Measurements from ENCODE around the gene NRXN3.

The NRXN3 gene

DNA sequence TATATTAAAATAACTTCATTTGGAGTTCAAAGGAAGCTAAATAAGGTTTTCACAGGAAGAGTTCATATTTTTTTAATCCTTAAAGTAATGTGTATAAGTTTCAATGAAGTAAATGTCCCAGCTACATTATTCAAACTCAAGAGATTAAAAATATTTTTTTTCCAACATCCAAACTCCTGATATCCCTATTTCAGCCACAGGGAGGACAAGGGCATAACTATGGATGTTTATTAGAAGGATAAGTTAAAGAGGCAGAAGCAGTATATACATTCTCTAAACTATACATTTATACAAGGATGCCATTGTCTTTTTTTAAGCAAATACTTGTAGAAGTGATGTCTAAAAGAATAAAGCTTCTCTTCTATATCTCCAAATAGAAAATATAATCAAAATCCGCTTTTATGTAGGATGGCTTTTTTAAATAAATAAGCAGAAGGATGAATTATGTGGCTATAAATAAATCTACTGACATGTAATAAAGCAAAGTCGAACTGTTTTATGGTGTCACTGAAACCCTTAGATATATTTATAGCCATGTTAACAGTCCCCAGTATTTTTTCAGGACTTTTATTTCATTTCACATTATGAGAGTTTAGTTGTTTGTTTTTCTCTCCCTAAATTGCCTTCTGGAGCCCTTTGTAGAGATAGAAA lies 1104.6 kb downstream of the NRXN3 start:
- no peak for DNase-seq

DNA sequence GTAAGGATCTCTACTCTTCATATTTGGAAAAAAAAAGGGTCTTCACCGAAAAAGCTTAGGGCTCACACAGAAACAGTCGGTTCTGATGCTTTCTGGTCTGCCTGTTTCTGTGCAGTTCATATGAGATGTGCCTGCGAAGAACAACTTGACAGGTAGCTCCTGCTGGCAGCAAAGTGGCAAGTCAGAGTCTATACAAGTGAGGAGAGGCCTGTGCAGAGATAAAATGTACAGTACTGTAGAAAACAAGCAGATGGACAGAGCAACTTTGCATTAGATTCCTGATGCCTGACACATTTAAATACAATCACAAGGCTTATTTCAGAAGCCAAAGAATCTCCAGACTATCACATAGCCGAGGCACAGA lies 1105.1 kb downstream of the NRXN3 start:
- no peak for DNase-seq

DNA sequence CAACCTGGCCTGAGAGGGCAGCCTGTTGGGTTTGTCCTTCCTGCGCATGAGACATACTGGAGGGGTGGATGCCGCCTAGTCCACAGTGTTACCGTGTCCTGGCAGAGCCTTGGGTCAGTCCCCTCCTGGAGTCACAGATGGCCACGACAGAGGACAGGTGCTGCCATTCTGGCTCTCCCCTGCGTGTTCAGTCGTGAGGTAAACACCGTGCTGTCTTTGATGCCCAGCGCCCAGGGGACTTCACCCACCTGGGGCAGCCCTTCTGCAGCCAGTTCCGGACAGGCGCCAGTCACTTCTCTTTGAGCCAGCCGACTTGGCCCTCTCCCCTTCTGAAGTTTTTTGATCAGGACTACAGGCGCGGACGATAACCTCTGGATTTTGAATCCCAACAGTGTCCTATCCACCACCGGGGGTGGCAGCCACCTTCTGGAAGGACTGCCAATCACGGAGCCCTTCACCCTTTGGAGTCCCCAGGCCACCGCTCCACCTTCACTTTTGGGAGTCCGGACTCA lies 1108.2 kb downstream of the NRXN3 start:
- no peak for DNase-seq

DNA sequence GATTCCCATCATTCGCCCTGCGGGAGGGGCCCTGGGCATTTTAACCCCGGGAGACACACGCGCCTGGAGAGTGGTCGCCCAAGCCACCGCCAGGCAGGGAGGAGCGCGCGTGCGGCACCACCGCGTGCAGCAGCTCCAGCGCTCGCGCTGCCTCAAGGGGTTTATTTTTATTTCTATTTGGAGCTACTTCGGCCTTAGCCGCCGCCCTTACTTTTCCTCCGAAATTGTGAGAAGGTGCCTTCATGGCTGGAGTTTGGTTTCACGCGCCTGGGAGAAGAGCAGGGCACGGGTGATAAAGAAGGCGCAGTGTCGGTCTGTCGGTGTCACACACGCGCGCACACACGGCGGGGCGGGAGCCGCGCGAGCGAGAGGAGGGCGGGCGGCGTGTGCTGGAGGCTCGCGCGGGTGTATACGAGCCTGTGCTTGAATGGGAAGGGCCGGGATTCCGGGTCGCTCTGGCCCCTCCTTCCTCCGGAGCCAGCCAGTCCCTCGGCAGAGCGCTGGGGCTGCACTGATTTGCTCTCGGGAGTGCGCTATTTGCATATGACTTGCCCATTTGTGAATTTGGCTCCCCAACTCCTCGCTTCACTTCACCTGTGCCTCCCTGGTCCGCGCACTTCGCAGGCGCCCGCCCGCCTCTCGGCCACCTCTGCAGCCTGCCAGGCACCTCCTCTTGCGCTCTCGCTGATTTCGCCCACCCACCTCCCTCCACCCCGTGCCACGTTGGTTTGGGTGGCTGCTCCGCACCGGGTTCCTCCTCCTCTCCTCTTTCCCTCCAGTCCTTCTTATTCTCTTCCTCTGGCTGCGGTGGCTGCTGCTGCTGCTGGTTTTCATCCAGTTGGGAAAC lies 1108.8 kb downstream of the NRXN3 start:
- peak in 1 of 5 donors; percentile 4 for DNase-seq

DNA sequence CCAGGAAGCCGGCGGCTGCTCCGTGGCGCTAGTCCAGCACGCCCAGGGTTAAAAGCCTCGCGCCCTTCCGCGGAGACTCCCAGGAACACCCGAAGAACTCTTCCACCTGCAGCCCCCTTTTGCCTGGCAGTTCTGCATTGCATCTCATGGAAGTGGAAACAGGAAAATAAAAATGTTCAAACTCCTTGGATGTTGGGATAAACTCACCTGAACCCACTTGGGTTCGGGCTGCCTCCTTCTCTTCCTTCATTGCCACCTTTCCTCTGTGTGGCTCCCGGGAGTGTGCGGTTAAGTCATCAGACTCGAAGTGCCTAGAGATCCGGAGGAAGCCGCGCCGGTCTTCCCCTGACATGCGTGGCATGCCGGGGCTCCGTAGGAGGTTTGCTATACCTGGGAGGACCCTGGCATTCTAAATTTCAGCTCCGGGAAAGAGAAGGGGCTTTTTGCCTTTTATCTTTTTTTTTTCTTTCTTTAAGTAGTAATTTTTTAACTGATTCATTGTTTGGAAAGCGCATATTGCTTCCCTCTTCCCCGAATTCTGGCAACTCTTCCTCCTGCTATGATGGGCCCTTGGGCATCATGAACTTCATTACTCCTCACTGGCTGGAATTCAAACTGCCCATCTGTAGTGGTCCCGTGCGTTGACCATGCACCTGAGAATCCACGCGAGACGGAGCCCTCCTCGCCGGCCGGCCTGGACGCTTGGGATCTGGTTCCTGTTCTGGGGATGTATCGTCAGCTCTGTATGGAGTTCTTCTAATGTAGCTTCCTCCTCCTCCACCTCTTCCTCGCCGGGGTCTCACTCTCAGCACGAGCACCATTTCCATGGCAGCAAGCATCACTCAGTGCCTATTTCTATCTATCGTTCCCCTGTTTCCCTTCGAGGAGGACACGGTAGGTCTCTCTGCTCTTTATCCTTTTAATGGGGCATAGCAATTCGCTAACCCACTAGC lies 1109.7 kb downstream of the NRXN3 start:
- no peak for DNase-seq

DNA sequence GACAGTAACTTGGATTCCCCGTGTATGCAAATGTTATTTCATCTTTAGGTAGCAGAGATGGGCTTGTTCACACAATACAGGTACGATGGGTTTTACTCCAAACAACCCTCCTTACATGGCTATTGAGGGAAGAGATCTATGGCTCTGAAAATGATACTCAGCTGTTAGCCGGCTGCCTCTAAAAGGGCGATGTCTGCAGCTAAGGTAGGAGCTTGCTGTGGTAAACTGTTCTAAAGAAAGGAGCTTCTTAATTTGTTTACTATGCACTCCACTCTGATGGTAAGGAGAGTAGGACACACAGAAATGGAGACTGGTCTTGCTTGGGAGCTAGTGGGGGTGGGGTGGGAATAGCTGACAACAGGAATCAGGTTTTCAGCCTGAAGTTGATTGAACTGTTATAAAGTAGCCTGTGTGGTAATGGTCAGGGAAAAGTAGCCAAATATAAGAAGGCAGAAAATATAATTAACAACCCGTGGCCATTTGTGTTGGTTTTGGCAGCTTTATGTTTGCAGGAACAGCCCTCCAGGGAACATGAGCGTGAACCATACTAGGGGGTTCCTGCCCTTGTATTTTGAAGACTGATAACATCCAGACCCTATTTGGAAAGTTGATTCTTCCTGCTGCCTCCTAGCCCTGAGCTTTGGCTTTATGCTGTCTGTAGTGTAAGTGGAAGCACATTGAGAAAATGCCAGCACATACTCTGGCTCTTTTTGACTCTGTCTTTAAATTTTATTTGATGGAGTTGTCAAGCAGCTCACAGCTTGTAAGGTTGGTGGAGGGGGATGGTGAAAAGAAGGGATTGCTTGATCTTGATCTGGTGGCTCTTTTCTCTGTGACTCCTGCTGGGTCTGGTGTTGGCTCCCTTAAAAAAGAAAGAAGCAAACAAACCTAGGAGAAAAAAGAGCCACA lies 1111.3 kb downstream of the NRXN3 start:
- no peak for DNase-seq

DNA sequence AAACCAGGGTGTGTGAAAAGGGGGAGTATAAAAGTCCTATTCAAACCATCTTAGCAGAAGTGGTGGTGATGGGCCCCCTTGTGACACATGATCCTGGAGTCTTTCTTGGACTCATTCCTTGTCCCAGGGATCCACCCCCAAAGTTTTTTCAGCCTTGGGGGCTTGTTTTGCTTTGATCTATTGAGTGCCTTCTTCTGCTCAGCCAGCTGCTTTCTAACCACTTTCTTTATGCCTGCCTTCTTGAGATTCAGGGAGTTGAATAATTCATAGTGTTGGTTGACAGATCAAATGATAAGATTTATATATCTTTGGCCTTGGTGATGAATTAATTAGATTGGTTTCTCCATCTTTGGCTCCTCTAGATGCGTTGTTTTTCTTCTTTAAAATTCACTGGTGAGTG lies 1114.4 kb downstream of the NRXN3 start:
- DNase-seq = no peak

DNA sequence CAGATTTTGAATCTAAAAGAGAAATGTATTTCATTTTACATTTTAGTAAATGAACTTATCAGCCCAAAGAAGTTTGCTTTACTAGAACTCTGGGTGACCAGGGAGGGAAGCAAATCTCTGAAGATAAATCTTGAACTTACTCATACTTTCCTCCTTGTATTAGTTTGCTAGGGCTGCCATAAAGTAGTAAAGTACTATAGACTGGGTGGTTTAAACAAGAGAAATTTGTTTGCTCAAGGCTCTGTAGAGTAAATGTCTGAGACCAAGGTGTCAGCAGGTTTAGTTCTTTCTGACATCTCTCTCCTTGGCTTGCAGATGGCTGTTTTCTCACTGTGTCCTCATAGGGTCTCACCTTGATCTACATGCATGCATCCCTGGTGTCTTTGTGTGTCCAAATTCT lies 1115.1 kb downstream of the NRXN3 start:
- DNase-seq = no peak

DNA sequence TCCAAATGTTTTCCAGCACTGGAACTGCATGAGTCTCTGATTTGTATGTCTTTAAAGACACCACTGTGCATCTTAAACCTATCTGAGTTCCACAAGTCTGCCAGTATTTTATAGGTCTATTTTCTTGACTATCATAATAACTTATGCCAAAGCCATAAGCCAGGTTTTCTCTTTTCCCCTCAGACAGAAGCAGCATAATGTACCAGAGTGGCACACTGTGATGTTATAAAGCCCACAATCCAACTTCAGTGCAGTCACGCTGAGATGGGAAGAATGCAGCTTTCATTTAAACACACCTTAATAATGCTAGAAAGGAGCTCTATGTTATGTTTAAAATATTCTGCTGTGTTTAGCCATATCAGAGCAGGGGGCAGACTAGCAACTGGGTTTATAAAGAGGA lies 1117.8 kb downstream of the NRXN3 start:
- no peak for DNase-seq

DNA sequence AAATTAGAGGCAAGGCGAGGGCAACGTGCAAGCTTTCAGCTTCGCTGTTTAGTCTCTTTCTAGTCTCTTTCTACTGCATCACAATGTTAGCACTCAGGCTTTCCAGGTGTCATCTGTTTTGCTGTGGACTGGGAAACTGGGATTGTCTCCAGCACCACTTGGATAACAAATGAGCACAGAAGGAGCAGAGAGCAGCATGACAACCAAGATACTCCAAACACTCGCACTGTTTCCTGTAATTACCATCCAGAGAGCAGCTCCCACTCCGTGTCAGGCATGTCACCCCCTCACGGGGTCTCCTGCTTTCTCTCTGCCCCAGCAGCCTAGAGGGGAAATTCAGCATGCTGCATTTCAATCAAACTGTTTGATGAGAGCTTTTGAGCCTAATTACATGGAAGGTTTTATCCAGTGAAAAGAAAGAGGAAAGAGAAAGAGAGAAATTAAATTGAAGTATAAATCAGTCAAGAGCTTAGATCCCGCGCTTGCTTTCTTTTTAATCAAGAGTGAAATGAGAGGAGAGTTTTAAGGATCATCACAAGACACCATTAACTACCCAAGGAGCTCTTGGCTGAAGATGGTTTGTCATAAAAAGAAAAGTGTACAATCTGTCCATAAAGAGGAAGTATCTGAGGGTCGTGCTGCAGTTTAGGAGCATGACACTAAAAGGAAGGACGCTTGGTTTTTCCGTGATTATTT lies 1123.5 kb downstream of the NRXN3 start:
- DNase-seq = no peak

DNA sequence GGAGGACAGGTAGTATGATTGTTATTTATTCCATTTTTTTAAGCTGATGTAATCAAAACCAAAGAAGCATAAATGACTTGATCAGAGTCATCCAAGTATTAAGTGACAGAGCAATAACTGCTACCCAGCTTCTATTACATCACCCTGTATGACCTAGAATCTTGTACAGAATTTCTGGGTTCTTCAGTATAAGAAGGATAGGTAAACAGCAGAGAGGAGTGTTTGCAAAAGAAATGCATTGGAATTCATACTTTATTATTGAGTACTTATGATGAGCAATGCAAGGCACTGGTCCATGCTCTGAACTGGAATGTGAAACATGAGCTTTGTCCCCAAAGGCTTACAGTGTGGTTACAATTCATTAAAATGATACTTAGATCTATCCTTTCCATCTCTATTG lies 1124.3 kb downstream of the NRXN3 start:
- DNase-seq = no peak

DNA sequence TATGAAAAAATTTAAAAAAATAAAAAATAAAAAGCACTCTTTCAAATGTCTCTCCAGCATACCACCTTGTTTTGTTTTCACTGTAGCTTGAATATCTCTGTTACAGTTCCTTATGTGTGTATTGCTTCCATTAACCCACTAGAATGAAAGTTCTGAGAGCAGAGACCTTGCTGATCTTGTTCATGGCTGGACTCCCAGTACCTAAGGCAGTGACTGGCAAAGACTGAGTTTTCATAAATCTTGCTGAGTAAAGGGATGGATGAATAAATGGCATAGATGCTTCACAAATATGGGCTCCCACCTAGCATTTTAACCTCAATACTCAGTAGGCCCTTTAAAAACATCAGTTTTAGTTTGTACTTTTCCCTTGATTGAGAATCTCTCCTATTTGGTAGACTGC lies 1125.2 kb downstream of the NRXN3 start:
- no peak for DNase-seq

DNA sequence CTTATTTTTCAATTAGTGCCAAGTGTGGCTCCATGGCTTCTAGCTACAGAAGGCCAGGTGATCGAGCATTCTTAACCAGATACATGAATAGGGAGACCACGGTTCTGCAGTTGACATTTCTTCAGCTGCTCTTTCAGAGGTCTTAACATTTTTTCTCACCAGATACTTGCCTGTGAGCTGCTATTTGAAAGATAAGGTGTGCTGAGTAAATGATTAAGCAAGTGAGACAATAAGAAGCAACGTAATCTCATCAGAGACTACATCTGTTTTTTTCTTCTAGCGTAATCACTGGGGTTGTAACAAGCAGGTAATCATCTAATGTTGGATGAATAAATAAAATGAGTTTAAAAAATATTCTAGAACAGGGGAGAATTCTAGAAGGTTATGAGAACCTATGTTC lies 1128.2 kb downstream of the NRXN3 start:
- no peak for DNase-seq

DNA sequence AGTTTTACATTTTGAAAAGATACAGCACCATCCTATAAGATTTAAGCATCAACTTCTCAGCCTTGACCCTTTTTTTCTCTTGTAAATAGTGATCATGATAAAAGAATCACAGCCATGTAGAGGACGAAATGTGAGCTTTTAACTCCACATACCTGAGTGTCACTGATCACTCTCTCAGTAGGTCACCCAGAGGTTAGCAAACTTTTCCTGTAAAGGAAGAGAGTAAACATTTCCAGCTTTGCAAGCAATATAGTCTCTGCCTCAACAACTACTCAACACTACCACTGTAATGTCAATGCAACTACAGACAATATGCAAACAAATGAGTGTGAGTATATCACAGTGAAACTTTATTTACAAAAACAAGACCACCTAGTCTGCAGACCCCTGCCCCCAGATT lies 1129.0 kb downstream of the NRXN3 start:
- DNase-seq = no peak

DNA sequence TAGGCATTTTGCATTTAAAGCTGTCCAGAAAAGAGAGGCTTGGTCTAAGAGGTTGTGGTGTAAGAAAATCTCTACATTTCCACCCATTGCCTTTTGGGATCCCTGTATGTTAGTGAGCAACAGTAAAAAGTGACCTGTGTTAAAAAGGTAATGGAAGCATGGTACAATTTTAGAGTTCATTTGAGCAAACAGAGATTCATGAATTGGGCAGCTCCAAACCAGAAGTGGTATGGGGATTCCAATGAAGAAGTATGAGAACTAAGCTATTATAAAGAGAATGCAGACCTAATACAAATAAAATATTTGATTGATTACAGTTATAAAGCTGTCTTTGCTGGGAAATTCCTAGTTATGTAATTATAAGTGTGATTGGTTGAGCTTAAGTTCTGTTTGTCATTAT lies 1134.1 kb downstream of the NRXN3 start:
- DNase-seq = no peak

DNA sequence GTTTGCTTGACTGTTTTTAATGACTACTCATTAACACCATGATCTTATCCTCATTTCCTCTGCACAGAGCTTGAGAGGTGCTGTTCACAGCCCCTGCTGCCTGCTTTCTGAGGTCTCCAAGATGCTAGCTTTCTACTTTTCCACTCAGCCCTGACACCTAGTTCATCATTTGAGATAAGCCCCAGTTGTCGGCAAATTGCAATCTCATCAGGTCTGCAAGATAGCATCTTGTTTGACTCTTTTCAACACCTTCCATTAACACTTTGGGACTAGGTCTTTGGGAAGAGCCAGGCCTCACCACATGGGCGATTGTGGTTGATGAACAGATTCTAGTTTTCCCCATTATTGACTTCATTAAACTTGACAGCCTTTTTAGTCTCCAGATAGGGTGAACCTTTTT lies 1136.4 kb downstream of the NRXN3 start:
- DNase-seq = no peak

DNA sequence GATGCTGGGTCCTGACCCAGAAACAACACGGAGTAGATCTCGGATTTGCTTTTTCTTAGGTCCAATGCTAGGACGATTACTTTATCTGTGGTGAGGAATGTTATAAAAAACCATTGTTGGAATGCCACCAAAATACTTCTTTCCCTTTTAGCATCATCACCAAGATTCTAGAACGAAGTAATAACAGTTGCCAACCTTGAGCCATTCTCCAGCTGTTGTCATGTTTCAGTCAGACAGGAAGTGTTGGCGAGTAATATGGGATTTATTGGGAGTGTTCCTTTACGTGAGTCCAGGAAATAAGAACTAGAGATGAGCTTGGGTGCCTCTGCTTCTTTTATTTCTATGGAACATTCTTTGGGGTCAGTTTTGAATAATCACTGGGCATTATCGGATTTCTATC lies 1148.2 kb downstream of the NRXN3 start:
- DNase-seq = no peak

DNA sequence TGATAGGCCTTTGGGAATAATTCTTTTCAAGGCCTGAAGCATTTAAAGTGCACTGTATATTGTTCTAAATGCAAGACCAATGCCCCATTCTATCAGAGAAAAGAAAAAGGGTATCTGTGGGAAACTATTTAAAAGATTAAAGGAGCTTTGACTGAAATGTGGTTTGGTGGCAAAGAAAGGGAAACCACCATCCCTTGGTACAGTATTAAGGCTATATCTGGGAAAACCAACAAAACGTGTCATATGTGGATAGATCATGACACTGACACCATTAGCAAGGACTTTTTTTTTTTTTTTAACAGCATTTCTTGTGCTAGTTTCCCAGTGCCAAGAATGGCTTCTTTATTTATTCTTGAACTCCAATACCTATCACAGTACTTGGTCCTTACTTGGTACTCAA lies 1150.4 kb downstream of the NRXN3 start:
- DNase-seq = no peak

DNA sequence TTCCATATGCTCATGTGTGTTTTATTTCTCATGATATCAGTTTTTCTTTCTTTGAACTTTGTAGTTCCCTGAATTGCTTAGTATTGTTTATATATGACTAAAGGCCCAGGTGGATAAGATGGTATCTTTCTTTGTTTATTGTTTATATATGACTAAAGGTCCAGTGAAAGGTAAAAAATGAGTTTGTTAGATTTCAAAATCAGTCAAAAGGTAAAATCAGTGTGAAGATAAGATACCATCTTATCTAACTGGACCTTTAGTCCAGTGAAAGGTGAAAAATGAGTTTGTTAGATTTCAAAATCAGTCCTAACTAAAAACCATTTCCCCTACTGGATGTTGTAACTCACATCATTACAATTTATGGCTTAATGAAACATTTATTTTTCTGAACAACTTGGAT lies 1150.9 kb downstream of the NRXN3 start:
- no peak for DNase-seq

DNA sequence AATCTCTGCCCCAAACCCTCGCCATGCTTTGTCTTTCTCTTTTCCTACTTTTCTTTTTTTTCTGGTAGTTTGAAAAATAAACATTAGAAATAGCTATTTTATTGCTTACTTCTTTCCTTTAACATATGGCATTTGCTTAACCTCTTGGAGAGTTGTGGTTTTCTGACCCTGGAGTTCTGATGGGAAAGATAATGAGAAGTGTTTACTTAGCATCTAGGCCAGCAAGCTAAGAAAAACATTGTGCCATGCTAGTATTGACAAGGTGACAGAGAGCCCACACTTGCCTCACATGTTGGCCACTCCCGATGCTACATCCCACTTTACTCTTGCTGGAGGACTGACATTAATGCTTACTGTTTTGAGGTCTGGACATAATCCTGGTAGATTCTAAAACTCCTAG lies 1154.9 kb downstream of the NRXN3 start:
- DNase-seq = no peak

DNA sequence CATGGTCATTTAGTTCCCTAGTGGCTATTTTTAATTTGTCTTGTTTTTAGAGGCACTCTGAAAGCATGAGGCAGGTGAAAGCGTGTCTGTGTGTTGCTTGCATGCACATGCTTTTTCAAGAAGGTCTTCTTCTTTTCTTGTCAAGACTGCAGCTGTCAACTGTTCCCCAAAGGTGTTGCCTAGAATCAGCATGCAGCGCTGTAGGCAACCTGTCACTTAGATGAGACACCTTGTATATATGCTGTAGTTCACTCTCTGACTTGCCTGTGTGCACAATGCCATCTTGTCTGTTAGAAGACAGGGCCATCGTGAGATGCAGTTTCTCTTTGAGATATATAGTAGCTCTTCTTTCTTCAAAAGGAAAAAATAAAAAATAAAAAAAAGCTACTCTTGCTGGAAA lies 1155.4 kb downstream of the NRXN3 start:
- DNase-seq = no peak

DNA sequence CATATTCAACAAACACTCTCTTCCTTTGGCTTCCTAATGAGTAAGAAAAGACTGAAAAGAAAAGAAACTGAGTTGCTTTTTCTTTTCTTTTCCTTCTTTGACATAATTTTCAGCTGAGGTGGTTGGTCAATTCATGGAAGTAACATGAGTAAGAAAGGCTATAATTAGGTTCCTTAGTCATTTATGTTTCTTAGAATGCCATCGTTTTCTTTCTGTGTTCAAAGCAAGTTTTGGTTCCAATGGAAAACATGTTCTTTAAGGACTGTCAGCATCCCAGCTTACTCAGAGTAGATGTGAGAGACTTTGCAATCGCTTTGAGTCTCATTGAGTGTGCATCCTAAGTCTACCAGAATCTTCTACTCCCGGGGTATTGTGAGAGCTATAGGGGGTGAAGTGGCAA lies 1158.7 kb downstream of the NRXN3 start:
- DNase-seq = no peak
